Ascending aorta (tissue), 2 donors: Measurements from ENCODE around the gene PAM16. TPM values are rescaled to one million over a fixed set of nuclear protein-coding genes. Genes with fewer than 3 reads are reported as not detected.

Experiments
- DNase-seq, 2 donors: peaks; one replicate each; pipeline ENCODE4 v3.0.0-alpha.2; 2019; ENCODE audit warnings: low spot score in 2 of 2
- H3K27ac ChIP-seq, 2 donors: fragments of 200-600 bp; sonication (generic); one replicate each; pipeline ENCODE4 v1.5.1; 2016 to 2017; ENCODE audit warnings: mild to moderate bottlenecking in 1 of 2
- H3K27me3 ChIP-seq: fragments of 200-600 bp; sonication (generic); one replicate; pipeline ENCODE4 v1.5.1; 2017
- H3K36me3 ChIP-seq, 2 donors: fragments of 200-600 bp; sonication (generic); one replicate each; pipeline ENCODE4 v1.5.1; 2016
- H3K4me1 ChIP-seq, 2 donors: fragments of 200-600 bp; sonication (generic); one replicate each; pipeline ENCODE4 v1.5.1; 2016 to 2017; ENCODE audit warnings: mild to moderate bottlenecking in 1 of 2
- H3K4me3 ChIP-seq, 2 donors: fragments of 200-600 bp; sonication (generic); one replicate each; pipeline ENCODE4 v1.5.1; 2016 to 2017; ENCODE audit warnings: mild to moderate bottlenecking in 1 of 2
- H3K9me3 ChIP-seq, 2 donors: fragments of 200-600 bp; sonication (generic); one replicate each; pipeline ENCODE4 v1.5.1; 2016
- intact Hi-C: fragments of 100-400 bp; cut with DNase I; formaldehyde crosslinking; loops from one replicate; pipeline ENCODE4 v1.15.1; 2023
- total RNA-seq: library from RNA; depleted of rRNA; stranded (reverse); fragments of >200 nt; gene quantifications from one replicate; pipeline ENCODE4 v1.1.0, GENCODE V29; 2016
- TF ChIP-seq, protein P1 (sequence below), 3 experiments: fragments of 200-600 bp in 2 of 3; fragments of 450-650 bp in 1 of 3; sonication (generic) in 2 of 3; IDR thresholded peaks; one replicate each; pipeline ENCODE4 v1.5.1; 2016 to 2019; ENCODE audit warnings: antibody characterized with exemption in 3 of 3, mild to moderate bottlenecking in 1 of 3, moderate library complexity in 1 of 3

Gene PAM16
- total RNA-seq, 1 donor from 2014 or later = 26.6 TPM

DNA sequence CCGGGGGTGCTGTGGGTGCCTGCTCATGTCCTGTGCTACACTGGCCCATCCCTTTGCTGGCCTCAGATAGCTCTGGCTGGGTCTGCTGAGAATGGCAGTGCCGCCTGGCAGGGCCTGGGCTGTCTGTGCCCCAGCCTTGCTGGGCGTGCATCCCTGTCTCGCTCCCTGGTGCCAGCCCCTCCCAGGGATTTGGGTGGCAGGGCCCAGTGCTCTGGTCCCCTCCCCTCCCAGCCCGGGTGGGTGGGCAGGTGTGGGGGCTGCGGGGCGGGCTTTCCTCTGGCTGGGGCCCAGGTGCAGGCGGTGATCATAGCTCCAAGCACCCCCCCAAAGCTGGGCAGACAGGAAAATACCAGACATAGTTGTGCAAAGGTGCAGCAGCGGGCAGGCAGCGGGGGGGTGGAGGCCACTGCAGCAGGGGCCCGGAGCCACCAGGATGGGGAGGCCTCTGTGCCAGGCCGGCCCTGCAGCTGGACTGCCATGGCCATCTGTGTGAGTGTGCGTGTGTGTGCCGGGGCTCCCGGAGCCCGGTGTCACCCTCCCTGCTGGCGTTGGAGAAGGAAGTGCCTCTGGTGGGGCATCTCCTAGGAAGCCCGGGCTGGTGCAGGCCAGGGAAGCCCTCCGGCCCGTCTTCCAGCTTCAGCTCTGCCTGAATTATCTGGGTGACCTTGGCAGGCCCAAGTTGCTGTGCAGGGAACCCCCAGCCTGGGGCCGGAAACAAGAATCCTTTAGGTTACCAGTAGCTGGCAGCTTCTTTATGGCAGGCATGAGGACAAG, 27.9 kb downstream of the PAM16 start:
- Histone ChIP-seq H3K9me3 (no peaks in the 10 kb centered on the region), H3K27me3 (no peaks in the 10 kb centered on the region), H3K27ac (peak overlapping the region; percentile 93 to 94), H3K4me1 (peaks cover 66 to 83% of the 10 kb centered on the region in 2 donors), H3K4me3 (peak overlapping the region in 1 of 2 donors; percentile 46), H3K36me3 (no peaks in the 10 kb centered on the region)
- intact Hi-C loops = loop anchor here (10.0 kb wide), 1 partner anchor 378 kb away; no protein-coding TSS in a partner anchor
- DNase-seq = no peak
- TF ChIP-seq, protein P1, sequence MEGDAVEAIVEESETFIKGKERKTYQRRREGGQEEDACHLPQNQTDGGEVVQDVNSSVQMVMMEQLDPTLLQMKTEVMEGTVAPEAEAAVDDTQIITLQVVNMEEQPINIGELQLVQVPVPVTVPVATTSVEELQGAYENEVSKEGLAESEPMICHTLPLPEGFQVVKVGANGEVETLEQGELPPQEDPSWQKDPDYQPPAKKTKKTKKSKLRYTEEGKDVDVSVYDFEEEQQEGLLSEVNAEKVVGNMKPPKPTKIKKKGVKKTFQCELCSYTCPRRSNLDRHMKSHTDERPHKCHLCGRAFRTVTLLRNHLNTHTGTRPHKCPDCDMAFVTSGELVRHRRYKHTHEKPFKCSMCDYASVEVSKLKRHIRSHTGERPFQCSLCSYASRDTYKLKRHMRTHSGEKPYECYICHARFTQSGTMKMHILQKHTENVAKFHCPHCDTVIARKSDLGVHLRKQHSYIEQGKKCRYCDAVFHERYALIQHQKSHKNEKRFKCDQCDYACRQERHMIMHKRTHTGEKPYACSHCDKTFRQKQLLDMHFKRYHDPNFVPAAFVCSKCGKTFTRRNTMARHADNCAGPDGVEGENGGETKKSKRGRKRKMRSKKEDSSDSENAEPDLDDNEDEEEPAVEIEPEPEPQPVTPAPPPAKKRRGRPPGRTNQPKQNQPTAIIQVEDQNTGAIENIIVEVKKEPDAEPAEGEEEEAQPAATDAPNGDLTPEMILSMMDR (IDR thresholded peaks at IDR 0.05) = no peak

DNA sequence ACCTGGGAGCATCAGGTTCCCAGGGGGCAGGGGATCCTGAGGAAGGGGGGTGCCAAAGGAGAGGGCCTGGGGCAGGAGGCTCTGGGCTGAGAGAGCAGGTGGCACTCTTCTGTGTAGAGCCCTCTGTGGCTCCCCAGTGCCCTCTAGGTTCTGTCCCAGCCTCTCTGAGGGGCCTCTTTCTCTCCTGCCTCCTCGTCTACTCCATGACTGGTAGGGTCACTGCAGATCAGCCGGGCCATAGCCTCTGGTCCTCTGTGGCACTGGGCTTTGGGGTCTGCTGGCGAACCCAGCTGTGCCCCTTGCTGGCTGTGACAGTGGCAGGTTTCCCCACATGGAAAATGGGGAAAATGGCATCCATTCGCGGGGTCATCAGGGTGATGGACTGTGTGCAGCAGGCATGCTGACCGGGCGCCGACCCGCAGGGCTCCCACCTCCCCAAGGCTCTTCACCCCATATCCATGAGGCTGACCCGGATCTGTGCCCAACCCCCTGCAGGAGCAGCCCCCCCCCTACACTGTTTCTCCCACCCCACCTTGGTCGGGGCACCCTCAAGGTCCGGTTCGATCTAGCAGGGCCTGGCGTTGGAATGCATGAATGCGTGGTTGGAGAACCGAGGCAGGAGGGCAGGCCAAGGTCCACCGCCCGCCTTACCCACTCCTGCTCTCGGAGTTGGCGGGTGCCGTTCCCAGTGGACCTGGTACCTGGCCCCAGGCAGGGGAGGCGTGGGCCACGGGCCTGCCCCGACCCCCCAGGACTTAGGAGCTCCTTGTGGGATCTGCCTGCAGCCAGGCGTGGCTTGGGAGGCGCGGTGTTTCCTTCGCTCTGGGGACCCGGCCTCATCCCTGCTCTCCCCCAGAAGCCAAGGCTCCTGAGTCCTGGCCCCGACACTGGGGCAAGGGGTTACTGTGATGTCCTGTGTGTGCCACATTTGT, 28.7 kb downstream of the PAM16 start:
- TF ChIP-seq, protein P1 (IDR thresholded peaks at IDR 0.05) = no peak
- Histone ChIP-seq H3K27me3 (no peaks in the 10 kb centered on the region), H3K9me3 (no peaks in the 10 kb centered on the region), H3K4me1 (peaks cover 65 to 83% of the 10 kb centered on the region in 2 donors), H3K36me3 (no peaks in the 10 kb centered on the region), H3K27ac (peak overlapping the region; percentile 93 to 94), H3K4me3 (peak overlapping the region in 1 of 2 donors; percentile 46)
- no peak for DNase-seq
- intact Hi-C loops = loop anchor here (10.0 kb wide), 1 partner anchor 378 kb away; no protein-coding TSS in a partner anchor

DNA sequence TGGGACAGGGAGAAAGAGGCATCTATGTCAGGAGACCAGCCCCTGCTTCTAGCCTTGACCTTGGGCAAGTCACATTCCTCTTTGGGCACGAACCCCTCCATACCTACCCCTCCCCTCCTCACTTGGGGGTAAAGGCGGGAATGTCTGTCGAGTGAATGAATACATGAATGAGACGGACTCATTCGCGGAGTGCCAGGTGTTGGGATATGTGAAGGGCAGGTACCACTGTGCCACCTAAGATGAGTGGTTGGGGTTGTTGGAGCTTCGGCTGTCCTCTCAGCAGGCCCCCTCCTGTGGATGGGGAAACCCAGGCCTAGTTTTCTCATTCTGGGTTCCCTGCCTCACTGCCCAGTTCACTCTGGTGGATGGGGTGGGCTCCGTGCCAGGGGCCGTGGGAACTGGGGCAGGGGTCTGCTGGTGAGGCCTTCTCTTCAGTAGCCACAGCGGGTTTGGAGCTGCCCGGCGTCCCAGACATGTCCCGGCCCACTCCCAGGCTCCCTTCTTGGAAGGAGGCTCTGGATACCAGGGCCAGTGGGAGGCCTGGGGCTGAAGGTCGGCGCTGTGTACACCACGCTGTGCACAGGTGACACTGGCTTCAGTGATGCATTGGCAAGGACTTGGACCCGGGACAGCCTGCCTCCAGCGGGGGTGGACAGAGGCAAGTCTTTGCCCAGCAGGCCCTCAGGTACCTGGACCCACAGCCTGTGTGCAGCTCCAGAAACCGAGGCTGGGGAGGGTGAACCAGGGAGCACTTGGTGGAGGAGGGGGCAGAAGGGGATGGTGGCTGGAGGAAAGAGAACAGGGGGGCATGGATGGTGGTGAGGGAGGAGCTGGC, 29.6 kb downstream of the PAM16 start:
- H3K4me1 ChIP-seq = peaks cover 60 to 78% of the 10 kb centered on the region in 2 donors
- TF ChIP-seq, protein P1 (IDR thresholded peaks at IDR 0.05) = no peak
- H3K4me3 ChIP-seq = peak overlapping the region; percentile 11 to 75
- H3K27me3 ChIP-seq = no peaks in the 10 kb centered on the region
- H3K9me3 ChIP-seq = no peaks in the 10 kb centered on the region
- no peaks in the 10 kb centered on the region for H3K36me3 ChIP-seq
- intact Hi-C loops = loop anchor here (10.0 kb wide), 1 partner anchor 377 kb away; no protein-coding TSS in a partner anchor
- H3K27ac ChIP-seq = peak overlapping the region; percentile 93 to 94
- DNase-seq = no peak

DNA sequence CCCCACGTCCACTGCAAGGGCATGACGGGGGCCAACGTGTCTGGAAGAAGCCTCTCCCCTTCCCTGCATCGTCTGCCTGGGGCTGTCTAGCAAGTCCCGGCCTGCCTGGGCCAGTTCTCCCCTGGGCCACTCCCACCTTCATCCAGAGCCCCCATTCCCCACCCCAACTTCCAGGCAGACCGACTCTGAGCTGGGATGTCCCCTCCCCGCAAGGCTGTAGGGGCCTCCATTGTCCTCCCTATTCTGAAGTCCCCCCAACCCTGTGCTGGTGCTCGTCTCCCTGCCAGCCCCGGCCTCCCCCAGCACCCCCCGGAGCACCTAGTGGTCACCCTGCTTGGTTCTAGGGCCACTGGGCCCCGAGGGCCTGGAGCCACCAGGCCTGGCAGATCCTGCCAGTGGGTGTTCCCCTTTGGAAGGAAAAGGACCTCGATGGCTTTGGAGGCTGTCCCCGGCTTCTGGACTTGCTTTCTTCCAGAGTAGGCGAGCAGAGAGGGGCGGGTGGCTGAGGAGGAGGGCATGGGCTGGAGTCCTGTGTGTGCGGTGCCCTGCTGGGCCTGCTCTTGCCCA, 30.5 kb downstream of the PAM16 start:
- TF ChIP-seq, protein P1 (IDR thresholded peaks at IDR 0.05) = no peak
- H3K27ac ChIP-seq = peak overlapping the region; percentile 93 to 94
- no peaks in the 10 kb centered on the region for H3K36me3 ChIP-seq
- H3K4me1 ChIP-seq = peaks cover 60 to 78% of the 10 kb centered on the region in 2 donors
- DNase-seq = no peak
- H3K9me3 ChIP-seq = no peaks in the 10 kb centered on the region
- intact Hi-C loops = loop anchor here (10.0 kb wide), 1 partner anchor 376 kb away; no protein-coding TSS in a partner anchor
- peak overlapping the region; percentile 37 to 75 for H3K4me3 ChIP-seq
- no peaks in the 10 kb centered on the region for H3K27me3 ChIP-seq
